HEK293T (cell line): ENCODE data around the gene KCNK5.

Experiments
- ARNT ChIP-seq: fragments of 450-650 bp; IDR thresholded peaks from 2 replicates; pipeline ENCODE4 v1.6.1; 2017; ENCODE audit warnings: mild to moderate bottlenecking
- BHLHE40 ChIP-seq: fragments of 450-650 bp; IDR thresholded peaks from 2 replicates; pipeline ENCODE4 v1.6.1; 2016; ENCODE audit warnings: mild to moderate bottlenecking, moderate library complexity, borderline replicate concordance
- ELF4 ChIP-seq: fragments of 450-650 bp; IDR thresholded peaks from 2 replicates; pipeline ENCODE4 v1.6.1; 2017; ENCODE audit warnings: antibody characterized with exemption
- FOXA1 ChIP-seq: fragments of 450-650 bp; IDR thresholded peaks from 2 replicates; pipeline ENCODE4 v1.6.1; 2016; ENCODE audit warnings: mild to moderate bottlenecking
- FOXM1 ChIP-seq: fragments of 450-650 bp; IDR thresholded peaks from 2 replicates; pipeline ENCODE4 v1.6.1; 2017; ENCODE audit warnings: mild to moderate bottlenecking, borderline replicate concordance
- LEF1 ChIP-seq: fragments of 450-650 bp; IDR thresholded peaks from 2 replicates; pipeline ENCODE4 v1.6.1; 2017; ENCODE audit warnings: mild to moderate bottlenecking, borderline replicate concordance
- NFRKB ChIP-seq: fragments of 450-650 bp; IDR thresholded peaks from 2 replicates; pipeline ENCODE4 v1.6.1; 2016; ENCODE audit warnings: mild to moderate bottlenecking, moderate library complexity
- SP1 ChIP-seq: fragments of 450-650 bp; IDR thresholded peaks from 2 replicates; pipeline ENCODE4 v1.6.1; 2017
- TARDBP ChIP-seq: fragments of 450-650 bp; IDR thresholded peaks from 2 replicates; pipeline ENCODE4 v1.6.1; 2016
- ZNF384 ChIP-seq: fragments of 450-650 bp; IDR thresholded peaks from 2 replicates; pipeline ENCODE4 v1.6.1; 2016

DNA sequence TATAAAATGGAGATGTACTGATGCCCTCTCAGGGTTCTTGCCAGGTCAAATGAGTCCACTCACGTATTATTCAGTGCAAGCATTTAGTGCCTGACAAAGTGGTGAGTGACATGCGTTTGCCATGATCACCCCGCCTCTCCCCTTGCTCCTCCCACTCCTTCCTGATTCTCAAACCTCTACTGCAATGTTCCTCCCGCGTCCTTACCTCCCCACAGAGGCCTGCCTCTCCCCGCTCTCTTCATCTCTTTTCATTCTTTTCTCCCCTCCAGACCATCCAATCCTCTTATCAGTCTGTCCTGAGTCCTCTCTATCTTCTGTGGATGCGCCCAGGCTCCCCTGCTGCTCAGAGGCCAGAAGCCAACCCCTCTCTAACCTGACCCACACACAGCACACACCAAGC, 40.7 kb downstream of the KCNK5 start:
- no peak for TF ChIP-seq TARDBP
- TF ChIP-seq ARNT = no peak
- TF ChIP-seq BHLHE40 = no peak
- TF ChIP-seq ELF4 = no peak
- no peak for TF ChIP-seq FOXA1
- no peak for TF ChIP-seq ZNF384
- no peak for TF ChIP-seq SP1
- no peak for TF ChIP-seq FOXM1
- no peak for TF ChIP-seq NFRKB
- no peak for TF ChIP-seq LEF1
